ENCODE results near the gene ARID3A. TPM values are rescaled to one million over a fixed set of nuclear protein-coding genes. Genes with fewer than 3 reads are reported as not detected.
A peak's percentile ranks its signal among the peaks of the same experiment; 100 is the strongest.

Gene ARID3A
- total RNA-seq, 1 experiment from 2014 or later = 3.7 TPM

DNA sequence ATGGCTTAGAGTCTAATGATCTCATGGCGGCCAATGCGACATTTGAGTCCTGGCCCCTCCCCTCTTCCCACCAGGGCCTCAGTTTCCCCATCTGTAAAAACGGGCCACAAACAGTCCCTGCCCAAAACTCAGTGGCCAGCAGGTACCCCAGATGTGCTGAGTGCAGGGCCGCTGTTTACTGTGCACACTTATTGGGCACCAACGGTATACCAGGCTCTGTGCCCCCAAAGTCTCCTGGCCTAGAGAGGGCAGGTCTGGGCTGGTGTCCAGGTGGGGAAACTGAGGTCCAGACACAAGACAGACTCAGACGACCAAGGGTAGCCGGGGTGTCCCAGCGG, 34.7 kb downstream of the ARID3A start:
- DNase-seq (ENCODE audit: low read depth) = no peak

- no peak for DNase-seq (ENCODE audit: low read depth)
These were observed 36.2 kb downstream of the ARID3A start for GRCh38 chr19:961866-962620.

- DNase-seq (ENCODE audit: low read depth) = no peak
These were observed 37.0 kb downstream of the ARID3A start for GRCh38 chr19:962683-963400.

DNA sequence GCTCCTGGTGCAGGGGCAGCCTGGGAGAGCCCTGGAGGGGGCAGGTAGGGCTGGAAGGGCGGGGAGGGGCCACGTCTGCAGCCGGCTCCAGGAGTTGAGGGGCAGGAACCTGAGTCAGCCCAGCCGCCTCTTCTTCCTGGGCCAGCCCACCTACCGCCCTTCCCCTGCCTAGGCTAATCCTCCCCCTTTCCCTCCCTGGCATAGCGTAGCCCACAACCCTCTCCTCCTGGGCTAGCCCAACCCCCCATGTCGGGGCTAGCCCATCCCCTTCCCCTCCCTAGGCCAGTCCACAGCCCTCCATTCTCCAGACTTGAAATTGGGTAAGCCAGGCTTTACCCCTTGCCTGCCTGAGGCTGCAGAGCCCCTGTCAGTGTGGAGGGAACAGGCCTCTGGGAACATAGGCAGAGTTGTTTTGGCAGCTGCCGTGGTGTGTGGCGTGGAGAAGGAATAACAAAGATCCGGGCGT, 37.7 kb downstream of the ARID3A start:
- no peak for DNase-seq (ENCODE audit: low read depth)

DNA sequence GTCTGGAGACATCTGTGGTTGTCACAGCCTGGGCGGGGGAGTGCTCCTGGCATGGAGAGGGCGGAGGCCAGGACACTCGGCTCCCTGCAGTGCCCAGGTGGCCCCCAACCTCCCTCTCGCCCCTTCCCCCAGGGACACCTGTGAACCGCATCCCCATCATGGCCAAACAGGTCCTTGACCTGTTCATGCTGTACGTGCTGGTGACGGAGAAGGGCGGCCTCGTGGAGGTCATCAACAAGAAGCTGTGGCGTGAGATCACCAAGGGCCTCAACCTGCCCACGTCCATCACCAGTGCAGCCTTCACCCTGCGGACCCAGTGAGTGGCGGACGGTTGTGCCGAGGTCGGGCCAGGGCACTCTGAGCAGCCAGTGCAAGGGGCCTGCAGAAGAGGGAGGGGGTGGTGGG, 38.3 kb downstream of the ARID3A start:
- DNase-seq (ENCODE audit: low read depth) = no peak

- no peak for DNase-seq (ENCODE audit: low read depth)
These were observed 39.2 kb downstream of the ARID3A start for GRCh38 chr19:964761-965694.

DNA sequence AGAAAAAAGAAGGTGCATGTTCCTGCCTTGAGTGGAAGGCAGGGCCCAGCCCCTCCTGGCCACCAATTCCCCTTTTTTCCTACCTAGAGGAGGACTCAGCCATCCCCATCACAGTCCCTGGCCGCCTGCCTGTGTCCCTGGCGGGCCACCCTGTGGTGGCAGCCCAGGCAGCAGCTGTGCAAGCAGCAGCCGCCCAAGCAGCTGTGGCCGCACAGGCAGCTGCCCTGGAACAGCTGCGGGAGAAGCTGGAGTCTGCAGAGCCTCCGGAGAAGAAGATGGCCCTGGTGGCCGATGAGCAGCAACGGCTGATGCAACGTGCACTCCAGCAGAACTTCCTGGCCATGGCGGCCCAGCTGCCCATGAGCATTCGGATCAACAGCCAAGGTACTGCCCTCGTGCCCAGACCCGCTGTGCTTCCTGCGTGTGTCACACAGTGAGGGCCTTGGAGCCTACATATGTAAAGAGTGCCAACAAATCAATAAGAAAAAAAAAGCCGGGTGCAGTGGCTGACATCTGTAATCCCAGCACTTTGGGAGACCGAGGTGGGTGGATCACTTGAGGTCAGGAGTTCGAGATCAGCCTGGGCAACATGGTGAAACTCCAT, 40.8 kb downstream of the ARID3A start:
- no peak for DNase-seq (ENCODE audit: low read depth)

DNA sequence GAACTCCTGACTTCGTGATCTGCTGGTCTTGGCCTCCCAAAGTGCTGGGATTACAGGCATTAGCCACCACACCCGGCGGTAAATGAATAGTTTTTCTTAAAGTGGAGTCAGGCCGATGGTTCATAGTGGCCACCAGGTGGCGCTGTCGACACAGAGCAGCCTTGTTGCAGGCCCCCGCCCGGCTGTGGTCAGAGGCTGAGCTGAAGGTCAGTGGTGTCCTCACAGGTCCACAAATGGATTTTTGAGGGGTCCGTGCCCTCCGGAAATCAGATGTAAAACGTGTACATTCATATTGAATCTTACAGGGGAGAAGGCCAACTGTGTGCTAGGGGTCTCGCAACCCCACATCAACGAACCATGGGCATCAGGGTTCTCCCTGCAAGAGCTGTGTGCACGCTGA, 44.9 kb downstream of the ARID3A start:
- no peak for DNase-seq (ENCODE audit: low read depth)

- DNase-seq (ENCODE audit: low read depth) = no peak
These were observed 46.0 kb downstream of the ARID3A start for GRCh38 chr19:971795-972194.

GRCh38 chr19:972281-972680, 46.4 kb downstream of the ARID3A start:
- no peak for DNase-seq (ENCODE audit: low read depth)

GRCh38 chr19:973726-974563, 48.1 kb downstream of the ARID3A start:
- DNase-seq (ENCODE audit: low read depth) = no peak

DNA sequence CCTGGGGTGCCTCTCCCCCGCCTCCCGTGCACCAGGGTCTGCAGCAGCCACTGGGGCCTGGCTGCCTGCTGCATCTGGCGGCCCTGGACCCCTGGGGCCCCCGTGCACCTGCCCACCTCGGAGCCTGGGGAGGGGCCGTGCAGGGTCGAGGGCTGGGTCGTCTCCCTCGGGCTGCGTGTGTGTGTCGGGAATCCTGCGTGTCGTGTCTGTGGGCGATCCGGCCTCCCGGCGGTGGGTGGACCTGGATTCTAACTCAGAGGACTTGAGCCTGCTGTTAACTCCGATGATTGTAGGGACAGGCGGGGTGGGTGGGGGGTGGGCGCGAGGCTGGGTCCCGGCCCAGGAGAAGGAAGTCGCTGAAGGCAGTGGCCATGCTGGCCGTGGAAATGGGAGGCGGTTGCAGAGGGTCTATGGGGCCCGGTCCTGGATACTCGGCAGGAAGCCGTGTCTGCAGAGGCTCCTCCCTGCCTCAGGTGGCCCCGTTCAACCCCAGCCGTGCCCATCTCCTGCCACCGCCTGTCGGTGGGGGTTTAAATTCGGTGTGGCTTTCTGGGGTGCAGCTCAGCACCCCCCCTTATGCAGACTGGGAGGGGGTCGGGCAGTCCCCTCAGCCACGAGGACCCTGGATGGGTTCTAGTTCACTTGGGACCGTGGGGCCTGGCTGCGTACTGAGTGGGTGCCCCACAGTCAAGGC, 48.9 kb downstream of the ARID3A start:
- DNase-seq (ENCODE audit: low read depth) = no peak

- no peak for DNase-seq (ENCODE audit: low read depth)
These were observed 50.6 kb downstream of the ARID3A start for GRCh38 chr19:976476-976875.

DNA sequence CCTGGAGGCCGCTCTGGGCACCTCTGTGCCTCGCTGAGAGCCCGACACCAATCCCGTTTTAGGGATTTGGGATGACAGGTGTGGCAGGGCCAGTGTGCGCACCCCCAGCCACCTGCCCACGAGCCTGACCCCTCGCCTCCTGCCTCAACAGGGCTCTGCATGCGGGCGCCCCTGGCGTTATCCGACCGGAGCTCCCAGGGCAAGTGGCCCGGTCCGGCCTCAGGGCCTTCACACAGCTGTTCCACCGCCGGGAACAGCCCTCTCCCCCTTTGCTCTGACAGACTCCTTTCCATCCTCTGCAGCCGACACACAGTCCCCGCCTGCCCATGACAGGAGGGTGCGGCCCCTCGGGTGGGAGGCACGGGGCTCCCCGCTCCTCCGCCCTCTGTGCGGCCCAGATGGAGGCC, 51.2 kb downstream of the ARID3A start:
- DNase-seq (ENCODE audit: low read depth) = no peak

DNA sequence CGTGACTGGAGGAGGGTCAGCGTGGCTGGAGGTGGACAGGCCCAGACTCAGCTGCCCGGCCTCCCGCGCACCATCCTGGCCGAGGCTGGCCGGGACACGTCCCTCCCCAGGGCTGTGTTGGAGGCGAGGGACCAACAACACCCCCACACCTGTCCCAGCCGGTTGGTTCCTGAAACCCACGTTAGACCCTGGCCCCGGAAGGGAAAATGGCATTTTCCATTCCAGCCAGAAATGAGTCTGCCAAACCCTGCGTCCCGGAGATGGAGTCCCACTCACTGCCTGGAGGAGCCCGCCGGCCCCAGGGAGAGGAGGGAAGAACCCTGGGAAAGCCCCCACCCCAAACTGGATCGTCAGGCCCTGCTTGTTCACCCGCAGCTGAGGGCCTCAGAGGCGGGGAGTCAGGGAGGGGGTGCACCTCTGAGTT, 53.5 kb downstream of the ARID3A start:
- DNase-seq (ENCODE audit: low read depth) = no peak

DNA sequence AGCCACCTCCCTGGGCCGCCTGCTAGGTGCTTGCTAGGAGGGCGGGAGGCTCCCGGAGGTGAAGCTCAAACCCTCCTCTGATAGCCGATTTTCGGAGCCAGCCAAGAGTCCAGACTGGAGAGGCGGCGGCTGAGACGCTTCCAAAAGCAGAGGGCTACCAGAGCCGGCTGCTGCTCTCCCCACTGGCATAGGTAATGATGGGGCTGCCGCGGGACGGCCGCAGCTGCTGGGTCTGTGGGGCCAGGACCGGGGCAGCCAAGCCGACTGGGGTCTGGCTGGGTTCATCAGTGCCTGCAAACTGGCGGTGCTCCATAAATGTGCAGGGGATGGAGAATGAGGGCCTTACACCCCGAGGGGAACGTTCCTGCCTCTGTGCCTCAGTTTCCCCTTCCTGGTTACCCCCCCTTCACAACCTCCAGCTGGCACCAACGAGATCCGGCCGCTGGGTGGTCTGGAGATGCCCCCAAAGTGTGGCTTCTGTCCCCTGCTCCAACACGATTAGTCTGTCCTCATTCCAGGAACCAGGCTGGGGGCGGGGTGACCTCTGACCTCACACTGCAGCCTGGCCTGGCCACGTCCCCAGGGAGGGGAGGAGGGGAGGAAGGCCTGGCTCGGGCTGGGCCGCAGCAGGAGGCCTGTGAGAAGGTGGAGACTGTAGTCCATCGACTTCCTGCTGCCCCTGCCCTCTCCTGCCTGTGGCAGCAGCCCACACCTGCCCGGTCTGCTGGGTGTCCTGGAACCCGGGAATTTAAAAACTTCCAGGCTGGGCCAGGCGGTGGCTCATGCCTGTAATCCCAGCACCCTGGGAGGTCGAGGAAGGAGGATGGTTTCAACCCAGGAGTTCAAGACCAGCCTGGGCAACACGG, 54.5 kb downstream of the ARID3A start:
- DNase-seq (ENCODE audit: low read depth) = no peak

DNA sequence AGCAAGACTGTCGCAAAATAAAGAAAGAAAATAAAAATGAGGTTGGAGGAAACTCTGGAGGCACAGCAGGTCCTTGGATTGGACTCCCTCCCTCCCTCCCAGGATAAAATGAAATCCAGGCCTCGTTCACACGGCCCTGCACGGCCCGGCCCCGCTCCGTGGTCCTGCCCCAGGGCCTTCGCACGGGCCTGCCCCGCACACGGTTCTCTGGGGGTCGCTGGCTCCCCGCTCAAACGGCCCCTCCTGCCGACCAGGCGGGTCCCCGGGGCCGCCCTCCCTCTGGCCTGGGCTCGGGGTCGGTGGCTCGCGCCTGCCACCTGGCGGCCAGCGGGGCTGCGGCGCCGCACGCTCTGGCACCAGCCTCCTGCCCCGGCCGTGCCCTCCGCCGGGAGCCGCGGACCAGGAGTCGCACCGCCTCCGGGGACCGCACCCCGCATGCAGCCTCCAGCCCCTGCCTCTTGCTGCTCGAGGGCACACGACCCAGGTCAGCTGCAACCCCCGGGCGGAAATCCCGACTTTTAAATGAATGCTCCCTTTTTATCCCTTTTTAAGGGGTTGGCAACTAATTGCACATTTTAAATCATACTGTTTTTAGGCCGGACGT, 56.8 kb downstream of the ARID3A start:
- DNase-seq (ENCODE audit: low read depth) = peak; percentile 51

DNA sequence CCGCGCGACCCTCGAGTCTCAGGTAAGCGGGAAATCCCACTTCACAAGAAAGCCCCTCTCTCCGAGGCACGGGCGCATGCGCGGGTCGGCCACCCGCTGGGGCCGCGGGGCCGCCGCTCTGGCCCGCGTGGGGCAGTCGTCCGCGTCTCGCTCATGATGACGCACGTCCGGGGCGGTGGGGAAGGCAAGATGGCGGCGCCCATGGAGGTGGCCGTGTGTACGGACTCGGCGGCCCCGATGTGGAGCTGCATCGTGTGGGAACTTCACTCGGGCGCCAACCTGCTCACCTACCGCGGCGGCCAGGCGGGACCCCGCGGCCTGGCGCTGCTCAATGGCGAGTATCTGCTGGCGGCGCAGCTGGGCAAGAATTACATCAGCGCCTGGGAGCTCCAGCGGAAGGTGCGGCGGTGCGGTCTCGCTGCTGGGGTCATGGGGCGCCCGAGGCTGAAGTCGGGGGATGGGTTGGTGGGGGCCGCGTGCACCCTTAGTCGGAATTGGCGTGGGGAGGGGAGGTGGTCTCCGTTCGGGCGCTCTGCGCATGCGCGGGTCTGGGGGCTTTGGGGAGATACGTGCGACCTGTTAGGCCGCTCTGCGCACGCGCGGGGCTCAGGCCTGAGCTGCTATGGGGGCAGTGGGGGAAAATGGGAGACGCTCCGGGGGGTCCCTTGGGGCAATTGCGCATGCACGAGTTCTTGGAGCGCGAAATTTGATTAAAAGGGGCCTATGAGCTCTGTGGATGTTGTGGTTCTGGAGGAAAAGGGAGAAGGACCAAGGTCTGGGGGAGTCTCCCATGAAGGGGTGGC, 58.5 kb downstream of the ARID3A start, which contains the start of gene WDR18:
WDR18 (plus strand) TSS at position 181 of the 803 bp plus-strand sequence; CDS start at position 190, 9 bp downstream.
- DNase-seq (ENCODE audit: low read depth) = peak; percentile 87

Measured in M059J (cell line).